Measurements from ENCODE around the gene BRI3.

DNA sequence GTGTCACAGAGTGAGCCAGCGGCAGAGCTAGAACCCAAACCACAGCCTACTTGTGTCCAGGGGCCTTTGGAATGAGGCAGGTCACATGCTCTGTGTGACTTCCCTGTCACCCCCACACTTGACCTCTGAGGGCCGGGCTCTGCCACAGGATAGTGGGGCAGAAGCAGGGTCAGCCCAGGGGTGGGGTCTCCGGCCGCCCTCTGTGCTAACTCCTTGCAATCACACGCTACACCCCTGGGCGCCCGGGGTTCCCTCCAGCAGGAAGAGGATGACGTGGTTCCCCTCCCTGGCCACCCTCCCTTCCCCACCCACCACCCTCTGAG, 49.3 kb upstream of the BRI3 start:
- TF ChIP-seq, protein P1, sequence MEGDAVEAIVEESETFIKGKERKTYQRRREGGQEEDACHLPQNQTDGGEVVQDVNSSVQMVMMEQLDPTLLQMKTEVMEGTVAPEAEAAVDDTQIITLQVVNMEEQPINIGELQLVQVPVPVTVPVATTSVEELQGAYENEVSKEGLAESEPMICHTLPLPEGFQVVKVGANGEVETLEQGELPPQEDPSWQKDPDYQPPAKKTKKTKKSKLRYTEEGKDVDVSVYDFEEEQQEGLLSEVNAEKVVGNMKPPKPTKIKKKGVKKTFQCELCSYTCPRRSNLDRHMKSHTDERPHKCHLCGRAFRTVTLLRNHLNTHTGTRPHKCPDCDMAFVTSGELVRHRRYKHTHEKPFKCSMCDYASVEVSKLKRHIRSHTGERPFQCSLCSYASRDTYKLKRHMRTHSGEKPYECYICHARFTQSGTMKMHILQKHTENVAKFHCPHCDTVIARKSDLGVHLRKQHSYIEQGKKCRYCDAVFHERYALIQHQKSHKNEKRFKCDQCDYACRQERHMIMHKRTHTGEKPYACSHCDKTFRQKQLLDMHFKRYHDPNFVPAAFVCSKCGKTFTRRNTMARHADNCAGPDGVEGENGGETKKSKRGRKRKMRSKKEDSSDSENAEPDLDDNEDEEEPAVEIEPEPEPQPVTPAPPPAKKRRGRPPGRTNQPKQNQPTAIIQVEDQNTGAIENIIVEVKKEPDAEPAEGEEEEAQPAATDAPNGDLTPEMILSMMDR (IDR thresholded peaks at IDR 0.05) = no peak
- no peak for TF ChIP-seq POLR2A (IDR thresholded peaks at IDR 0.05)
